ENCODE measurements around the gene GPR78.
A peak's percentile ranks its signal among the peaks of the same experiment; 100 is the strongest.

Gene GPR78

DNA sequence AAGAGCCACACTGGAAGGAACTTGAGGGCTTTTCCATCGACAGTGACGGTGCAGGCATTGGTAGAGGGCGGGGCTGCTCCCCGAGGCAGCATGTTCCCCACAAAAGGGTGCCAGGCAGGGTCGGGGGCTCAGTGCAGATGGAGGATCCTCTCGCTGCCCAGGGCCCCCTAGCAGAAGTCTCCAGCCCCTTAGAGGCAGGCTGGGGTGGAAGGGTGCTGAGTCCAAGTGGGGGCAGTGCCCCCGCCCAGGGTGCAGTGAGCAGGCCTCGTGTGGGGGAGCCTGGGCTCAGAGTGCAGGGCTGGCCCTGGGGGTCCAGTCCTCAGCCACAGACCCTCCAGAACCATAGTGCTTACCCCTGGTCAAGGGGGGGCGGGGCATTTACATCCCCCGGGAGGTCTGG lies 21.4 kb downstream of the GPR78 start:
- no peak for ATAC-seq
- H3K27ac Mint-ChIP-seq = no peak overlapping the region
- H3K36me3 Mint-ChIP-seq (ENCODE audit: low read depth) = no peaks in the 10 kb centered on the region
- H3K4me1 Mint-ChIP-seq = no peaks in the 10 kb centered on the region
- no peak overlapping the region for H3K4me3 Mint-ChIP-seq
- no peak for DNase-seq
- H3K9me3 Mint-ChIP-seq = no peaks in the 10 kb centered on the region
- no peaks in the 10 kb centered on the region for H3K27me3 Mint-ChIP-seq

DNA sequence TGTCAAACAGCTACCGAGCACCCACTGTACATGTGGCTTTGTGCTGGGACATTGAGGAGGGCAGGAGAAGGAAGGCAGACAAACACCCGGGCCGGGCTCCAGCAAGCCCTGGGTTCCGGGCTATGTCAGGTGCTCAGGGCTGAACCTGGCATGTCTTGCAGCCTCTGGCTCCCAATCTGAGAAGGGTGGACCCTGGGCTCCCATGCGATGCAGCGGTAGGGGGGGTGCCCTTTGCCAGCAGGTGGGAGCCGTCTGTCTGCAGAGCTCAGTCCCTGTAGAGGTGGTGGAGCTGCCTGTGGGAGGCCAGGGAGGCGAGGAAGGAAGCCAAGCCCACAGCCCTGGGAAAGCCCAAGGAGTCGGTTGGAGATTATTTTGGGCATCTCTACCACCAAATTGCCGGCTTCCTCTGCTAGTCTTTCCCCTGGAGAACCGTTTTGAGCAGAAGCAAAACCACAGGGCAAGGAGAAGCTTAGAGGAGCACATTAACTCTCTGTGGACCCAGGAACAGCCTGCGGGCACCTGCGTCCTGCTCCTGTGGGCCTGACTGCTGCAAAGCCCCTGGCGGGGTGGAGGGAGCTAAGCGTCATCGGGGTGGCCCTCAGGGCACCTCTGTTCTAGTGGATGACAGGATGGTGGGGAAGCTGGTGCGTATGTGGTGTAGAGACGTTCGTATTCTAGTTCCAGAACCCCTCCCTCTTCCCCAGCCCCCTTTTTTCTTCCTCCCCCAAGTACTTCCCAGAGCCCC lies 22.7 kb downstream of the GPR78 start:
- H3K9me3 Mint-ChIP-seq = no peaks in the 10 kb centered on the region
- no peaks in the 10 kb centered on the region for H3K36me3 Mint-ChIP-seq (ENCODE audit: low read depth)
- DNase-seq (no peak), ATAC-seq (no peak)
- no peak overlapping the region for H3K27ac Mint-ChIP-seq
- H3K4me3 Mint-ChIP-seq = no peak overlapping the region
- no peaks in the 10 kb centered on the region for H3K4me1 Mint-ChIP-seq
- H3K27me3 Mint-ChIP-seq = no peaks in the 10 kb centered on the region

DNA sequence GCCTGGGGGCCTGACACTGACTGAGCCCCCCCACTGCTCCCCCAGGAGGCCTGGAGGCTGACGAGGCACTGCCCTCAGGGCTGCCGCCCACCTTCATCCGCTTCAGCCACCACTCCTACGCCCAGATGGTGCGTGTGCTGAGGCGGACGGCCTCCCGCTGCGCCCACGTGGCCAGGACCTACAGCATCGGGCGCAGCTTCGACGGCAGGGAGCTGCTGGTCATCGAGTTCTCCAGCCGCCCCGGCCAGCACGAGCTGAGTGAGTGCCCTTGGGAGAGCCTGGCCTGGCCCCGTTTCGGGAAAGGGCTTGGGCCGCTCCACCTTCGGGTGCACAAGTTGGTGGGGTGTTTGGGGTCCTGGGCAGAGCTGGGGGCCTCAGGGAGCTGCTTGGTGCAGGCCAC lies 23.7 kb downstream of the GPR78 start:
- H3K36me3 Mint-ChIP-seq (ENCODE audit: low read depth) = no peaks in the 10 kb centered on the region
- ATAC-seq = no peak
- no peak overlapping the region for H3K27ac Mint-ChIP-seq
- H3K27me3 Mint-ChIP-seq = peaks cover 1% of the 10 kb centered on the region
- H3K4me1 Mint-ChIP-seq = no peaks in the 10 kb centered on the region
- no peak overlapping the region for H3K4me3 Mint-ChIP-seq
- no peaks in the 10 kb centered on the region for H3K9me3 Mint-ChIP-seq
- no peak for DNase-seq

DNA sequence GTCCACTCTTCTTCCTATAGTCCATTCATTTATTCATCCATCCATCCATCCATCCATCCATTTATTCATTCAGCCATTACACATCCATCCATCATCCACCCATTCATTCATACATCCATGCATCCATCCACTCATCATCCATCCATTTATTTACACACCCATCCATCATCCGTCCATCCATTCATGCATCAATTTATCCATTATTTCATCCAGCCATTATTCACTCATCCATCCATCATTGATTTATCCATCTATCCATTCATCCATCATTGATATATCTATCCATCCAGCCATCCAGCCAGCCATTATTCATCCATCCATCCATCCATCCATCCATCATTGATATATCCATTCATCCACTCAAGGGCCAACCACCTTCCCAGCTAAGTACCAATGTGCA lies 25.1 kb downstream of the GPR78 start:
- no peaks in the 10 kb centered on the region for H3K9me3 Mint-ChIP-seq

DNA sequence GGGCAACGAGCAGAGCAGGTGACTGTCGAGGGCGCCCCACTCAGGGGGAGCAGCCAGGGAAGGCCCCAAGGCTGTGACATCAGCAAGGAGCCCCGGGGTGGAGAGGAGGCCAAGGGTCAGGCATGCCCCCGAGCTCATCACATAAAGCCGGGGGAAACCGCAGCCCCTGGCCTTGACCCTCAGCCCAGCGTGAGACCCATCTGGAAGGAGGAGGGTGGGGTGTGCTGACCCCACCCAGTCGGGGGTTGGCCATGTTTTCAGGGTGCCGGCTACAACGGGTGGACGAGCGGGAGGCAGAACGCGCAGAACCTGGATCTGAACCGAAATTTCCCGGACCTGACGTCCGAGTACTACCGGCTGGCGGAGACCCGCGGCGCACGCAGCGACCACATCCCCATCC lies 26.3 kb downstream of the GPR78 start:
- H3K9me3 Mint-ChIP-seq = no peaks in the 10 kb centered on the region
- no peak overlapping the region for H3K4me3 Mint-ChIP-seq
- no peaks in the 10 kb centered on the region for H3K4me1 Mint-ChIP-seq
- no peaks in the 10 kb centered on the region for H3K36me3 Mint-ChIP-seq (ENCODE audit: low read depth)
- peaks cover 5% of the 10 kb centered on the region for H3K27me3 Mint-ChIP-seq
- H3K27ac Mint-ChIP-seq = no peak overlapping the region
- DNase-seq = no peak
- no peak for ATAC-seq

More for the DNA sequence above, 25.1 kb downstream of the GPR78 start:
- Mint-ChIP-seq H3K27ac (no peak overlapping the region), H3K27me3 (peaks cover 4% of the 10 kb centered on the region), H3K4me1 (no peaks in the 10 kb centered on the region), H3K4me3 (no peak overlapping the region), H3K36me3 (ENCODE audit: low read depth) (no peaks in the 10 kb centered on the region)
- no peak for ATAC-seq
- no peak for DNase-seq

DNA sequence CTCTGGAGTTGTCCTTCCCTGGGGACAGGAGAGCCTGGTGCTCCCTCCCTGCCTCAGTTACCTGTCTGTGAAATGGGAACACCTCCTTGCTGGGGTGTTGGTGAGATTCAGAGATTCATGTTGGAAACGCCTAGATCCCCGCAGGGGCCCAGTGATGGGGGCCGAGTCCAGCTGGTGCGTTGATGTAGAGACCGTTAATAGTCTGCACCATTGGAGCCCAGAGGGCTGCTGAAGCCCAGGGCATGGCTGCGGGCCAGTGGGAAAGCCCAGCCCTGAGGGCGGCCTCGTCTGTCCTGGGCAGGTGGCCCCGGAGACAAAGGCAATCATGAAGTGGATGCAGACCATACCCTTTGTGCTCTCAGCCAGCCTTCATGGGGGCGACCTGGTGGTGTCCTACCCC lies 26.8 kb downstream of the GPR78 start:
- H3K4me1 Mint-ChIP-seq = no peaks in the 10 kb centered on the region
- H3K9me3 Mint-ChIP-seq = no peaks in the 10 kb centered on the region
- no peaks in the 10 kb centered on the region for H3K36me3 Mint-ChIP-seq (ENCODE audit: low read depth)
- peaks cover 5% of the 10 kb centered on the region for H3K27me3 Mint-ChIP-seq
- no peak overlapping the region for H3K4me3 Mint-ChIP-seq
- ATAC-seq (no peak), DNase-seq (no peak)
- H3K27ac Mint-ChIP-seq = no peak overlapping the region

DNA sequence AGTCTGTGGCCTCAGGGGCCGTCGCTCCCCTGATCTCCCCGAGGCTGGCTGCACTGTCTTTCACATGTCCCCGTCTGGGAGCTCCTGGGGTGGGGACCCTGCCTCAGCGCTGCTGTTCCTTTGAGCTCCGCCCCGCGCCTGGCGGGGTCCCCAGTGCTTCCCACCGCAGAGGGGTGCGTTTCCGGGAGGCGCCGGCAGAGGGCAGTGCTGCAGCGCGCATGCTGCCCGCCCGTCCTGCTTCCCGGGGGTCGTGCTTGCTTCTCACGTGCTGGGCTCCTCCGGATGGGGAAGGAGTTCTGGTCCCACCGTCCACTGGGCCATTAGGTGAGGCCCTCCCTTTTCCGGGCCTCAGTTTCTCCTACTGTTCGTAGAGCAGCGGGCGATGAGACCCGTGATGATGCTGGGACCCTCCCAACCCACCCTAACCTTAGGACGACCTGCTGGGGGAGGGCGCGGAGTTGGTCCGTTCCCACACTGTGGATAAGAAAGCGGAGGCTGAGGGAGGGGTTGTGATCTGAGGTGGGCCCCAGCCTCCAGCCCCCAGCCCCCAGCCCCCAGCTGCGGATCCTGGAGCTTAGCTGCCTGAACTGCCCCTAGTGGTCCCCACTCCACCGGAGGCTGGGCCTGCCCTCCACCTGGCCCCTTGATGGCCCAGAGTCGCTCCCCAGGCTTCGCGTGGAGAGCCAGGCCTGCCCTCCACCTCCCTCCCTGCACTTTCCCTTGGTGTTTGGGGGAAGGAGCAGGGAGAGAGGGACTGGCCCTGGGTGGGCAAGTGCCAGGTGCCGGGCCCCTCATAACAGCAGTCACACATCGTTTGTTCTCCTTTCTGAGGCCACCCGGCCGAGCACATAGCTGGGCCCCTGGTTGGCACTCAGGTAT lies 27.6 kb downstream of the GPR78 start:
- no peak overlapping the region for H3K4me3 Mint-ChIP-seq
- ATAC-seq = peak; percentile 13
- H3K4me1 Mint-ChIP-seq = no peaks in the 10 kb centered on the region
- peak; percentile 69 for DNase-seq
- H3K27me3 Mint-ChIP-seq = peaks cover 5% of the 10 kb centered on the region
- no peak overlapping the region for H3K27ac Mint-ChIP-seq
- no peaks in the 10 kb centered on the region for H3K36me3 Mint-ChIP-seq (ENCODE audit: low read depth)
- H3K9me3 Mint-ChIP-seq = no peaks in the 10 kb centered on the region

DNA sequence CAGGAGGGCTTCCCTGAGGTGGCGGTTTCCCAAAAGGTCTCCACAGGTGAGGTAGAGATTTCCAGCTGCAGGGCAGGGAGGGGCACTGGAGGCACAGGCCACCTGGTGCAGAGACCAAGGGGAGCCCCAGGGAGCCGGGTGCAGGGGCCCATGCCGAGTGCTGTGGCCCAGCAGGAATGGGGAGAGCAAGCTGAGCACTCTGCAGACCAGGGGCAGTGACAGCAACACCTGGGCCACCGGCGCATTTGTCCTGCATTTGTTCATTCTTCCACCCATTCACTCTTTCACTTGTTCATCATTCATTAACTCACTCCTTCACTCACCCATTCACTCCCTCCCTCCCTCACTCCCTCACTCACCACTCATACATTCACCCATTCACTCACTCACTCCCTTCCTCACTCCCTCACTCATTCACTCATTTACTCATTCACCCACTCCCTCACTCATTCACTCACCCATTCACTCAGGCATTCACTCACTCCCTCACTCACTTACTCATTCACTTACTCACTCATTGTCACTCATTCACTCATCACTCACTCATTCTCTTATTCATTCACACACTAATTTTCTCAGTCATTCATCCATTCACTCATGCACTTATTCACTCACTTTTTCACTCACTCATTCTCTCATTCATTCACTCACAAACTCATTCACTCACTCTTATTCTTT lies 28.7 kb downstream of the GPR78 start:
- Mint-ChIP-seq H3K9me3 (no peaks in the 10 kb centered on the region), H3K27ac (no peak overlapping the region), H3K4me3 (no peak overlapping the region), H3K4me1 (no peaks in the 10 kb centered on the region), H3K36me3 (ENCODE audit: low read depth) (no peaks in the 10 kb centered on the region), H3K27me3 (peaks cover 5% of the 10 kb centered on the region)
- DNase-seq (no peak), ATAC-seq (no peak)

DNA sequence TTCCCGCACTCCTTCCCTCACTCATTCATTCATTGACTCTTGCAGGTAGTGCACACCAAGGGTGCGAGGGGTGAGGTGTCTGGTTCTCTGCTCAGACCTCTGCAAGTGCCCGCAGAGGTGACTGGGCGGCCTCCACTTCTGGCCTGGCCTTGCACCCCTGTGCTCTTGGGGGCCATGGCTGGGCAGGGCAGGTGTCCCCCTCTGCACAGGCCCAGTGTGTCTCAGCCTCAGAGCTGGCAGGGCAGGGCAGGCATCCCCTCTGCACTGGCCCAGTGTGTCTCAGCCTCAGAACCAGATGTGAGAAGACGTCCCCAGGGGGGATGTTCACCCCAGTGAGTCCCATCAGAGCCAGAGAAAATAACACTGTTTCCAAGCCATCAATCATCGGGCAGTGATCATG lies 29.2 kb downstream of the GPR78 start:
- ATAC-seq (no peak), DNase-seq (no peak)
- H3K27ac Mint-ChIP-seq = no peak overlapping the region
- H3K9me3 Mint-ChIP-seq = no peaks in the 10 kb centered on the region
- H3K4me1 Mint-ChIP-seq = no peaks in the 10 kb centered on the region
- no peaks in the 10 kb centered on the region for H3K36me3 Mint-ChIP-seq (ENCODE audit: low read depth)
- H3K4me3 Mint-ChIP-seq = no peak overlapping the region
- peaks cover 5% of the 10 kb centered on the region for H3K27me3 Mint-ChIP-seq

DNA sequence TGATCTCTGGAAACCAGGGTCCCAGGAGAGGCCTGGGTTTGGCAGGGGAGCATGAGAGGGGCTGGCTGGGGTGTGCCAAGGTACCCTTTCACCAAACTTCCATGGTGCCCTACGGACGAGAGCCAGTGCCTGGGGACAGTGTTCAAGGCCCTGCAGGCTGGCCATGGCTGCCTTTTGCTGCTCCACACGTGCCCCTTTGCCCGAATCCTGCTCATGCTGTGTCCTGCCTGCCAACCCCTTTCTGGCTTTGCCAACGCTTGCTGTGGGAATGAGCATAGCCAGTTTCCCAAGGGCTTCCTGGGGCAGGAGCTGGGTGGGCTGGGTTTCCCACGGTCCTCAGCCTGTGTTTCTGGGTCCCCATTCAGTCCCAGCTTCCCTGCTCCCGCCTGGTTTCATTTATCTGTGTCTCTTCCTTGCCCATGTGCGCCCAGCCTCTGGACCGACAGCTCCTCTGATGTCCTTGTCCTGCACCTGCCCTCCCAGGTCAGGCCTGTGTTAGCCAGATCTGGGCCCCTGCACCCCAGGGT lies 29.7 kb downstream of the GPR78 start:
- ATAC-seq (no peak), DNase-seq (no peak)
- Mint-ChIP-seq H3K4me3 (no peak overlapping the region), H3K9me3 (no peaks in the 10 kb centered on the region), H3K27ac (no peak overlapping the region), H3K36me3 (ENCODE audit: low read depth) (no peaks in the 10 kb centered on the region), H3K4me1 (no peaks in the 10 kb centered on the region), H3K27me3 (peaks cover 5% of the 10 kb centered on the region)

DNA sequence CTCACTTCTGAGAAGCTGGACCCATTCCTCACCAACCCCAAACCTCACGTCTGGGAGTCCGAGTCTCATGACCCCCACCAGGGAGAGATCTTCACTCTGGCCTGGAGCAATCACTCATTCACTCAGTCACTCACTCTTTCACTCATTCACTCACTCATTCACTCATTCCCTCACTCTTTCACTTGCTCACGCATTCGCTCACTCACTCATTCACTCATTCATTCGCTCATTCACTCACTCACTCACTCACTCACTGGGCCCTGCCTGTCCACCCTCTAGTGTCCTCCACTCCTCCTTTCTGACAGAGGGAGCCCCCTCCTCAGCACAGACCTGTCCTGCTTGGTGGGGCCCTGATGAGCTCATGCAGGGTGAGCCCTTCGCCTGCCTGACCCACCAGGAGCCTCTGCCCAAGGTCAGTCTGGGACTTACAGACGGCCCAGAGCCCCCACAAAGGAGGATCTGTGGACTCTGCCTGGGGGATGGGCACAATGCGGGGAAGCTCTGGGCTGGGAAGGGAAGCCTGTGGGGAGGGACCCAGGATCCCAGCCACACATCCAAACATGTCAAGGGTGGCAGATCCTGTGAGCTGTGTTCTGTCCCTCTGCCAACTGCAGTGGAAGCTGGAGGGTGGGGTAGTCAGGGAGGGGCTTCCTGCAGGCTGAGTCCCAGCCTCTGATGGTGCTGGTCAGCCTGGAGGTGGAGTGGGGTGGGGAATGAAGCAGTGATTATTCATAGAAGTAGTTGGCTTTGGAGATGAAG lies 30.8 kb downstream of the GPR78 start:
- no peak overlapping the region for H3K27ac Mint-ChIP-seq
- no peaks in the 10 kb centered on the region for H3K9me3 Mint-ChIP-seq
- H3K27me3 Mint-ChIP-seq = peaks cover 5% of the 10 kb centered on the region
- H3K4me1 Mint-ChIP-seq = no peaks in the 10 kb centered on the region
- H3K36me3 Mint-ChIP-seq (ENCODE audit: low read depth) = no peaks in the 10 kb centered on the region
- DNase-seq = no peak
- no peak for ATAC-seq
- no peak overlapping the region for H3K4me3 Mint-ChIP-seq

DNA sequence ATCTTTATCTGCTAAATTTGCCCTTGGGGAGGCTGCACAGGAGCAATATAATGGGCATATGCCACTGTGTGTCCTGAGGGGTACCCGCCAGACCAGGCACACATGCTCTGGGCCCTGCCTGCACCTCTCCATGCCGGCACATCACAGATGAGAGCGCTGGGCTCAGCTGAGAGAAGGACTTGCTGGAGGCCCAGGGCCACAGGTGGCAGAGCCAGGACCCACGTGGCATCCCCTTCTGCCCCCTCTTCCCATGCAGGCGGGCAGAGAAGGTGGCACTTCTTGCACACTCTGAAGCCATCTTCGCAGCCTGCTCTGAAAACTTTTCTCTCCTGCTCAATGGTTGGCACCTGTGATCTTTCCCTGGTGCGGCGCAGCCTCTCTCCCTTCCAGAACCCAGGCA lies 32.5 kb downstream of the GPR78 start:
- no peak for ATAC-seq
- H3K4me1 Mint-ChIP-seq = no peaks in the 10 kb centered on the region

DNA sequence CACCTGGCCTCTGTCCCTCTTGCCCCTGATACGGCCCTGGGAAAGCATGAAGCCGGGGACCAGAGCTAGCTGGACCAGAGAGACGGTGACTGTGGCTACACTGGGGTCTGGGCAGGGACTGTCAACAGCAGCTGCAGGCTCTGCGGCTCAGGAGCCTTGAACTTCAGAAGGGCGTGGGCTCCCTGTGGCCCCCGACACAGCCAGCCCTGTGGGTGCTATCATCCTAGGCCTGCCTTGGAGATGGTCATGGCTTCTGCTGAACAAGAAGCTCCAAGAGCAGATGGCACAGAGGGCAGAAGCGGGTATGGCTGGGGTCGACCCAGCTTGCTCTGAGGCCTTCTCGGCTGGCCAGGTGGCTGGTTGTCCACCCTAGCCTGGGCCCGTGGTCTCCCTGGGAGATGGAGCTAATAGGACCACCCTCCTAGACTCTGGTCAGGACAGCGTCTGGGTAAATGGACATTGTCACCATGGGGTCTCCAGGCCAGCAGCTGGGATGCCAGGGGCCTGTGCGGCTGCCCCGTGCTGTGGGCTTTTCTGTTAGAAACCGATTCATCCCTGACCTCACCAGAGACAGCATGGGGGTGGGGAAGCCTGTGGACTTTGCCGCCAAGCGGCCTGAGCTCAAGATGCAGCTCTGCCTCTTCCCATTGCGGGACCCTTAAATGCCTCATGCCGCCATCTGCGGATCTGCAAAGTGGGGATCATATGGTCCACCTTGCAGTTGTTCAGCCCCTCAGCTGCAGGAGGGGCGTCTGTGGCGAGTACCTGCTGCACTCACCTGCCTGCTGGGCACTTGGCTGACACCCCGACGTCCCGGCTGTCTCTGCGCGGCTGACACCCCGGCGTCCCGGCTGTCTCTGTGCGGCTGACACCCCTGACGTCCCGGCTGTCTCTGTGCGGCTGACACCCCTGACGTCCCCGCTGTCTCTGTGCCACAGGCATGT lies 33.5 kb downstream of the GPR78 start:
- Mint-ChIP-seq H3K9me3 (no peaks in the 10 kb centered on the region), H3K4me1 (no peaks in the 10 kb centered on the region), H3K36me3 (ENCODE audit: low read depth) (no peaks in the 10 kb centered on the region), H3K4me3 (no peak overlapping the region), H3K27ac (no peak overlapping the region), H3K27me3 (peaks cover 5% of the 10 kb centered on the region)
- DNase-seq = no peak
- ATAC-seq = no peak

More for the DNA sequence above, 32.5 kb downstream of the GPR78 start:
- Mint-ChIP-seq H3K27ac (no peak overlapping the region), H3K36me3 (ENCODE audit: low read depth) (no peaks in the 10 kb centered on the region), H3K4me3 (no peak overlapping the region), H3K9me3 (no peaks in the 10 kb centered on the region), H3K27me3 (peaks cover 5% of the 10 kb centered on the region)
- DNase-seq = no peak
